SH-SY5Y (cell line): Measurements from ENCODE around the gene ADARB1.

Experiments
- GATA2 ChIP-seq: IDR thresholded peaks from 2 replicates; pipeline ENCODE4 v1.6.1; 2011; ENCODE audit warnings: mild to moderate bottlenecking, low read depth, low read length
- GATA3 ChIP-seq: IDR thresholded peaks from 2 replicates; pipeline ENCODE4 v1.6.1; 2011; ENCODE audit warnings: low read depth, mild to moderate bottlenecking, low read length, moderate library complexity

DNA sequence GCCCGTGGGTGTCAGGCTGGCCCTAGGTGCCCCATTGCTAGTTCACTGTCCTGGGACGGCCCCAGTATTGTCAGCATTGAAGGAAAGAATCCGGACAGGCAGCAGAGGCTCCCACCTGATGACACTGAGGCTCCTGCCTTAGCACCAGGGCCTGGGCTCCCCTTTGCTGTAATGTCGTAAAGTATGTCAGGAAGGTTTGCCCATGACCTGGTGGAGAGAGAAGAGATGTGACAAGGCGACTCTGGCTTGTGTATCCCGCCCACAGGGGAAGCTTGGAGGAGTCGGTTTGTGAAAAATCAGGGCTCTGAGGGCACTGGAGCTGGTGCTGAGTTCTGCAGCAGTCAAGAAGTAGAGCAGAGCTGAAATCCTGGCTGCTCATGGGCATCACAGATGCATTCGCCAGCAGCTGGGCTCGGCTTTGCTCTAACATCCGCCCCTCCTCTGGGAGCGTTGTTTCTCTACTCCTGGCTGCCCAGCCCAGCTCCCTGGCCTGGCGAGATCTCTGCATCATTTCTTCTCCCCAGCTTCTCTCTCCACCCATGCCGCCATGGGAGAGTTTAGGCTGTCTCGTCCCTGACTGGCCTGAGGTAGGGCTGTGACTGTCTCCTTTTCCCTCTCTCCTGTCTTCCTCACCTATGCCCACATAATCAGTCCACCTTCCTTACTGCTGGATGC lies 74.1 kb downstream of the ADARB1 start:
- no peak for TF ChIP-seq GATA2
- no peak for TF ChIP-seq GATA3
